Neural cell (in vitro differentiated cells): Measurements from ENCODE around the gene LORICRIN. TPM values are rescaled to one million over a fixed set of nuclear protein-coding genes. Genes with fewer than 3 reads are reported as not detected.

Source experiments
- H2AFZ ChIP-seq: fragments of 200-600, 300-800 bp; sonication (generic), shearing (Covaris generic); 2 replicates; pipeline ENCODE4 v1.6.0; 2014; ENCODE audit warnings: low read depth, mild to moderate bottlenecking, antibody characterized with exemption, low read length, moderate library complexity
- H3F3A ChIP-seq: fragments of 200-600 bp; shearing (Covaris generic); 2 replicates; pipeline ENCODE4 v1.6.1; 2016; ENCODE audit warnings: mild to moderate bottlenecking, moderate library complexity, mixed read lengths, antibody characterized with exemption, low read length; ENCODE audit not compliant: insufficient read depth, poor library complexity, severe bottlenecking
- H3K27ac ChIP-seq: fragments of 200-600, 300-800 bp; sonication (generic), shearing (Covaris generic); 2 replicates; pipeline ENCODE4 v1.5.1; 2014; ENCODE audit warnings: mild to moderate bottlenecking, low read length, moderate library complexity
- H3K27me3 ChIP-seq: fragments of 300-800, 200-600 bp; sonication (generic), shearing (Covaris generic); 2 replicates; pipeline ENCODE4 v1.6.0; 2014; ENCODE audit warnings: mild to moderate bottlenecking, low read depth, low read length, moderate library complexity; ENCODE audit not compliant: insufficient read depth
- H3K36me3 ChIP-seq: fragments of 300-800, 200-600 bp; sonication (generic), shearing (Covaris generic); 2 replicates; pipeline ENCODE4 v1.5.1; 2014; ENCODE audit warnings: mild to moderate bottlenecking, antibody characterized with exemption, low read length, moderate library complexity; ENCODE audit not compliant: insufficient read depth
- H3K4me2 ChIP-seq: fragments of 300-800, 200-600 bp; sonication (generic), shearing (Covaris generic); 2 replicates; pipeline ENCODE4 v1.6.0; 2014; ENCODE audit warnings: mild to moderate bottlenecking, low read length
- H3K4me3 ChIP-seq: fragments of 300-800, 200-600 bp; sonication (generic), shearing (Covaris generic); 2 replicates; pipeline ENCODE4 v1.5.1; 2014; ENCODE audit warnings: mild to moderate bottlenecking, low read length, moderate library complexity
- H3K79me2 ChIP-seq: fragments of 200-600 bp; shearing (Covaris generic); replicated peaks from 2 replicates; pipeline ENCODE4 v1.6.0; 2014; ENCODE audit warnings: mild to moderate bottlenecking, low read length, moderate library complexity; ENCODE audit not compliant: insufficient read depth
- H3K9ac ChIP-seq: fragments of 300-800, 200-600 bp; sonication (generic), shearing (Covaris generic); 2 replicates; pipeline ENCODE4 v1.6.1; 2016; ENCODE audit warnings: mild to moderate bottlenecking, low read length, mixed read lengths
- H3K9me2 ChIP-seq: fragments of 200-600 bp; shearing (Covaris generic); 2 replicates; pipeline ENCODE4 v1.6.1; 2016; ENCODE audit warnings: mild to moderate bottlenecking, low read length, mixed read lengths; ENCODE audit not compliant: insufficient read depth
- H3K9me3 ChIP-seq: fragments of 200-600, 300-800 bp; sonication (generic), shearing (Covaris generic); 2 replicates; pipeline ENCODE4 v1.6.1; 2016; ENCODE audit warnings: mild to moderate bottlenecking, mixed run types, low read length, moderate library complexity, mixed read lengths
- H4K20me1 ChIP-seq: fragments of 200-600 bp; shearing (Covaris generic); 2 replicates; pipeline ENCODE4 v1.6.1; 2016; ENCODE audit warnings: mild to moderate bottlenecking, mixed run types; ENCODE audit not compliant: insufficient read depth
- EP300 ChIP-seq: fragments of 450-650 bp; conservative IDR thresholded peaks from 2 replicates; pipeline ENCODE4 v1.6.1; 2014; ENCODE audit warnings: antibody characterized with exemption, mild to moderate bottlenecking, moderate library complexity; ENCODE audit not compliant: poor library complexity, severe bottlenecking
- EZH2 ChIP-seq: fragments of 200-600, 300-800 bp; shearing (Covaris generic), sonication (generic); IDR thresholded peaks from 2 replicates; pipeline ENCODE4 v1.6.1; 2014; ENCODE audit warnings: antibody characterized with exemption, low read length, borderline replicate concordance, mild to moderate bottlenecking; ENCODE audit not compliant: insufficient read depth, poor library complexity, severe bottlenecking
- MXI1 ChIP-seq: fragments of 450-650 bp; conservative IDR thresholded peaks from 2 replicates; pipeline ENCODE4 v1.6.1; 2014; ENCODE audit warnings: antibody characterized with exemption, mild to moderate bottlenecking; ENCODE audit not compliant: poor library complexity, severe bottlenecking
- POLR2AphosphoS5 ChIP-seq: IDR thresholded peaks from 2 replicates; pipeline ENCODE4 v1.6.1; 2012
- RAD21 ChIP-seq: fragments of 450-650 bp; conservative IDR thresholded peaks from 2 replicates; pipeline ENCODE4 v1.6.1; 2014; ENCODE audit warnings: antibody characterized with exemption, mild to moderate bottlenecking, moderate library complexity
- SMC3 ChIP-seq: fragments of 450-650 bp; conservative IDR thresholded peaks from 2 replicates; pipeline ENCODE4 v1.6.1; 2014; ENCODE audit warnings: antibody characterized with exemption, mild to moderate bottlenecking, moderate library complexity; ENCODE audit not compliant: poor library complexity
- TAF1 ChIP-seq: IDR thresholded peaks from 2 replicates; pipeline ENCODE4 v1.6.1; 2012; ENCODE audit warnings: low read depth
- polyA plus RNA-seq: library from polyadenylated mRNA; depleted of rRNA; stranded (reverse); fragments of >200 nt; gene quantifications from 2 replicates; pipeline ENCODE4 v1.2.3, GENCODE V29; 2014
- TF ChIP-seq, protein P1 (sequence below): IDR thresholded peaks from 2 replicates; pipeline ENCODE4 v1.6.1; 2012; ENCODE audit warnings: borderline replicate concordance
- TF ChIP-seq, protein P2 (sequence below): fragments of 450-650 bp; IDR thresholded peaks from 2 replicates; pipeline ENCODE4 v1.5.1; 2014; ENCODE audit warnings: antibody characterized with exemption, mild to moderate bottlenecking, moderate library complexity; ENCODE audit not compliant: poor library complexity, severe bottlenecking

LORICRIN gene
- polyA plus RNA-seq, 1 donor from 2014 or later: 1.3 TPM

DNA sequence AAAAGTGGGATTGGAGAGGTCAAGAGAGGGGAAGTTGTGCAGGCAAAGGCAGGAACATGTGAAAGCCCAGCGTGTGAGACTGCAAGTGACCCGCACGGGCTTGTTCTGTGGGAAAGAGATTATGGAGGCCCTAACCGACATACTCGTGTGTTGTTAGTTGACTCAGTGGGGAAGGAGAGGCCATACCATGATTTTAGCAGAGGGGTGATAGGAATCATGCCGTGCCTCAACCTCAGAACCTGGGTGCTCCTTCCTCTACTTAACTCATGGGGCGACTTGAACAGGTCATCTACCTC is 33.9 kb downstream of the LORICRIN start:
- Histone ChIP-seq H3K4me3 (no peak overlapping the region), H3K36me3 (no peaks in the 10 kb centered on the region), H4K20me1 (no peaks in the 10 kb centered on the region), H3K9ac (no peak overlapping the region), H2AFZ (no peak overlapping the region), H3K27me3 (no peaks in the 10 kb centered on the region), H3K27ac (no peak overlapping the region), H3K9me3 (no peaks in the 10 kb centered on the region), H3K4me2 (no peak overlapping the region), H3K9me2 (no peaks in the 10 kb centered on the region), H3F3A (no peaks in the 10 kb centered on the region), H3K79me2 (no peaks in the 10 kb centered on the region)
- TF ChIP-seq, protein P1, sequence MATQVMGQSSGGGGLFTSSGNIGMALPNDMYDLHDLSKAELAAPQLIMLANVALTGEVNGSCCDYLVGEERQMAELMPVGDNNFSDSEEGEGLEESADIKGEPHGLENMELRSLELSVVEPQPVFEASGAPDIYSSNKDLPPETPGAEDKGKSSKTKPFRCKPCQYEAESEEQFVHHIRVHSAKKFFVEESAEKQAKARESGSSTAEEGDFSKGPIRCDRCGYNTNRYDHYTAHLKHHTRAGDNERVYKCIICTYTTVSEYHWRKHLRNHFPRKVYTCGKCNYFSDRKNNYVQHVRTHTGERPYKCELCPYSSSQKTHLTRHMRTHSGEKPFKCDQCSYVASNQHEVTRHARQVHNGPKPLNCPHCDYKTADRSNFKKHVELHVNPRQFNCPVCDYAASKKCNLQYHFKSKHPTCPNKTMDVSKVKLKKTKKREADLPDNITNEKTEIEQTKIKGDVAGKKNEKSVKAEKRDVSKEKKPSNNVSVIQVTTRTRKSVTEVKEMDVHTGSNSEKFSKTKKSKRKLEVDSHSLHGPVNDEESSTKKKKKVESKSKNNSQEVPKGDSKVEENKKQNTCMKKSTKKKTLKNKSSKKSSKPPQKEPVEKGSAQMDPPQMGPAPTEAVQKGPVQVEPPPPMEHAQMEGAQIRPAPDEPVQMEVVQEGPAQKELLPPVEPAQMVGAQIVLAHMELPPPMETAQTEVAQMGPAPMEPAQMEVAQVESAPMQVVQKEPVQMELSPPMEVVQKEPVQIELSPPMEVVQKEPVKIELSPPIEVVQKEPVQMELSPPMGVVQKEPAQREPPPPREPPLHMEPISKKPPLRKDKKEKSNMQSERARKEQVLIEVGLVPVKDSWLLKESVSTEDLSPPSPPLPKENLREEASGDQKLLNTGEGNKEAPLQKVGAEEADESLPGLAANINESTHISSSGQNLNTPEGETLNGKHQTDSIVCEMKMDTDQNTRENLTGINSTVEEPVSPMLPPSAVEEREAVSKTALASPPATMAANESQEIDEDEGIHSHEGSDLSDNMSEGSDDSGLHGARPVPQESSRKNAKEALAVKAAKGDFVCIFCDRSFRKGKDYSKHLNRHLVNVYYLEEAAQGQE: no peak
- no peak for TF ChIP-seq EP300
- no peak for TF ChIP-seq EZH2
- no peak for TF ChIP-seq POLR2AphosphoS5
- TF ChIP-seq RAD21: no peak
- no peak for TF ChIP-seq TAF1
- TF ChIP-seq, protein P2, sequence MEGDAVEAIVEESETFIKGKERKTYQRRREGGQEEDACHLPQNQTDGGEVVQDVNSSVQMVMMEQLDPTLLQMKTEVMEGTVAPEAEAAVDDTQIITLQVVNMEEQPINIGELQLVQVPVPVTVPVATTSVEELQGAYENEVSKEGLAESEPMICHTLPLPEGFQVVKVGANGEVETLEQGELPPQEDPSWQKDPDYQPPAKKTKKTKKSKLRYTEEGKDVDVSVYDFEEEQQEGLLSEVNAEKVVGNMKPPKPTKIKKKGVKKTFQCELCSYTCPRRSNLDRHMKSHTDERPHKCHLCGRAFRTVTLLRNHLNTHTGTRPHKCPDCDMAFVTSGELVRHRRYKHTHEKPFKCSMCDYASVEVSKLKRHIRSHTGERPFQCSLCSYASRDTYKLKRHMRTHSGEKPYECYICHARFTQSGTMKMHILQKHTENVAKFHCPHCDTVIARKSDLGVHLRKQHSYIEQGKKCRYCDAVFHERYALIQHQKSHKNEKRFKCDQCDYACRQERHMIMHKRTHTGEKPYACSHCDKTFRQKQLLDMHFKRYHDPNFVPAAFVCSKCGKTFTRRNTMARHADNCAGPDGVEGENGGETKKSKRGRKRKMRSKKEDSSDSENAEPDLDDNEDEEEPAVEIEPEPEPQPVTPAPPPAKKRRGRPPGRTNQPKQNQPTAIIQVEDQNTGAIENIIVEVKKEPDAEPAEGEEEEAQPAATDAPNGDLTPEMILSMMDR: no peak
- no peak for TF ChIP-seq MXI1
- TF ChIP-seq SMC3: no peak

DNA sequence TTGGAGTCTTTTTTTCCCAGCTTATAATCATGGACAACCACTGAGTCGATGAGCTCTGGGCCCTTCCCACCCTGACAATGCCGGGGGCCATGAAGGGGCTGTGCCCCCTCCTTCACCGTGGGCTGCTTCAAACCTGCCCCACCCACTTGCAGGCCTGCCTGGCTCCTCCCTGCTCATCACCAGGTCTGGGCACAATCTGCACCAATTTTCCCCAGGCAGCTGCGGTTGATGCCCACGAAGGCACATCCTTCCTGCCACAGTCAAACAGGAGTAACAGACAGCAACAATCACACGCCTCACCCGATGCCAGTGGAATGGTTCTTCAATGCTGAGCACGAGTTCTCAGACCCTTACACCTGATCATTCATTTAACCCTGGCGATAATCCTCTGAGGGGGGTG is 34.4 kb downstream of the LORICRIN start:
- Histone ChIP-seq H3K4me2 (no peak overlapping the region), H3K4me3 (no peak overlapping the region), H3K9me3 (no peaks in the 10 kb centered on the region), H3F3A (no peaks in the 10 kb centered on the region), H4K20me1 (no peaks in the 10 kb centered on the region), H3K79me2 (no peaks in the 10 kb centered on the region), H3K36me3 (no peaks in the 10 kb centered on the region), H3K27ac (no peak overlapping the region), H2AFZ (no peak overlapping the region), H3K9me2 (no peaks in the 10 kb centered on the region), H3K9ac (no peak overlapping the region), H3K27me3 (no peaks in the 10 kb centered on the region)
- TF ChIP-seq, protein P2: no peak
- no peak for TF ChIP-seq EP300
- TF ChIP-seq RAD21: no peak
- TF ChIP-seq MXI1: no peak
- TF ChIP-seq SMC3: no peak
- TF ChIP-seq EZH2: no peak
- TF ChIP-seq TAF1: no peak
- TF ChIP-seq, protein P1: no peak
- no peak for TF ChIP-seq POLR2AphosphoS5
